Keratinocyte (primary cell): Measurements from ENCODE around the gene SUGCT. TPM values are rescaled to one million over a fixed set of nuclear protein-coding genes. Genes with fewer than 3 reads are reported as not detected.

Source experiments
- DNase-seq: peaks from one replicate; pipeline ENCODE4 v3.0.0-alpha.2; 2011; ENCODE audit warnings: low read depth, missing footprints, low spot score
- FAIRE-seq: peaks from 2 replicates; lab custom pipeline; 2011; peaks lifted over from hg19 to GRCh38; lab: Jason Lieb, UNC
- H2AFZ ChIP-seq: 2 replicates; pipeline ENCODE4 v1.6.0; 2012; ENCODE audit warnings: low read length, control low read depth, inconsistent platforms; ENCODE audit not compliant: control insufficient read depth
- H3K27ac ChIP-seq: 2 replicates; pipeline ENCODE4 v1.5.1; 2011; ENCODE audit warnings: low read length; ENCODE audit not compliant: control insufficient read depth, insufficient read depth
- H3K27me3 ChIP-seq: 3 replicates; pipeline ENCODE4 v1.6.0; 2011; ENCODE audit warnings: low read length; ENCODE audit not compliant: control insufficient read depth, insufficient read depth; ENCODE audit errors: extremely low read depth
- H3K36me3 ChIP-seq, 2 experiments: 2 replicates in 1 of 2; 3 replicates in 1 of 2; pipeline ENCODE4 v1.5.1; 2011; ENCODE audit warnings: low read length in 2 of 2, mild to moderate bottlenecking in 1 of 2; ENCODE audit not compliant: control insufficient read depth in 2 of 2, insufficient read depth in 2 of 2; ENCODE audit errors: extremely low read depth in 1 of 2
- H3K4me1 ChIP-seq: 3 replicates; pipeline ENCODE4 v1.5.1; 2011; ENCODE audit warnings: low read length; ENCODE audit not compliant: control insufficient read depth, insufficient read depth; ENCODE audit errors: extremely low read depth
- H3K4me2 ChIP-seq: 3 replicates; pipeline ENCODE4 v1.6.0; 2011; ENCODE audit warnings: low read depth, low read length; ENCODE audit not compliant: control insufficient read depth, insufficient read depth; ENCODE audit errors: extremely low read depth
- H3K4me3 ChIP-seq, 3 experiments: fragments of 200-600 bp in 1 of 3; sonication (generic) in 1 of 3; 2 replicates in 2 of 3; 3 replicates in 1 of 3; pipeline ENCODE4 v1.5.1; 2011 to 2016; ENCODE audit warnings: low read length in 3 of 3, mild to moderate bottlenecking in 3 of 3, control low read depth in 2 of 3, inconsistent platforms in 1 of 3, low read depth in 1 of 3, mixed read lengths in 1 of 3, mixed run types in 1 of 3, moderate library complexity in 1 of 3; ENCODE audit not compliant: control insufficient read depth in 2 of 3, insufficient read depth in 2 of 3; ENCODE audit errors: extremely low read depth in 1 of 3
- H3K79me2 ChIP-seq: 2 replicates; pipeline ENCODE4 v1.6.0; 2012; ENCODE audit warnings: low read length; ENCODE audit not compliant: control insufficient read depth, insufficient read depth
- H3K9ac ChIP-seq: 3 replicates; pipeline ENCODE4 v1.6.0; 2011; ENCODE audit warnings: low read length; ENCODE audit not compliant: control insufficient read depth, insufficient read depth; ENCODE audit errors: extremely low read depth
- H3K9me1 ChIP-seq: 3 replicates; pipeline ENCODE4 v1.6.0; 2011; ENCODE audit warnings: low read length; ENCODE audit not compliant: control insufficient read depth, insufficient read depth; ENCODE audit errors: extremely low read depth
- H3K9me3 ChIP-seq: 2 replicates; pipeline ENCODE4 v1.5.1; 2012; ENCODE audit warnings: low read depth, low read length; ENCODE audit not compliant: control insufficient read depth
- H4K20me1 ChIP-seq: 3 replicates; pipeline ENCODE4 v1.6.0; 2011; ENCODE audit warnings: low read length; ENCODE audit not compliant: control insufficient read depth, insufficient read depth; ENCODE audit errors: extremely low read depth
- EZH2 ChIP-seq: IDR thresholded peaks from one replicate; pipeline ENCODE4 v1.6.1; 2012; ENCODE audit warnings: inconsistent platforms, mild to moderate bottlenecking, low read length, moderate library complexity
- dilution Hi-C: fragments of 300-500 bp; cut with MboI; formaldehyde crosslinking; loops from one replicate; pipeline ENCODE4 v1.7.0; 2020; ENCODE audit warnings: low sequenced_read_pairs; ENCODE audit not compliant: extremely low pct_ligation_motif_present
- polyA plus RNA-seq, 5 experiments: library from polyadenylated mRNA; depleted of rRNA in 3 of 5; stranded (reverse) in 3 of 5; stranded (forward) in 1 of 5; unstranded in 1 of 5; fragments of >200 nt; gene quantifications; 1 replicate in 1 of 5; 2 replicates in 3 of 5; 3 replicates in 1 of 5; pipeline versions ENCODE4 v1.2.1 to v1.2.3, GENCODE V29; 2011 to 2012; ENCODE audit warnings: missing spikeins in 2 of 5, low read depth in 1 of 5, low replicate concordance in 1 of 5
- TF ChIP-seq, protein P1 (sequence below), 3 experiments: IDR thresholded peaks in 1 of 3; conservative IDR thresholded peaks in 1 of 3; optimal IDR thresholded peaks in 1 of 3; 2 replicates in 2 of 3; 3 replicates in 1 of 3; pipeline versions ENCODE3 to v1.5.1; 2011; ENCODE audit warnings: low read length in 3 of 3, mild to moderate bottlenecking in 3 of 3, moderate library complexity in 2 of 3, control low read depth in 1 of 3, inconsistent platforms in 1 of 3; ENCODE audit not compliant: insufficient read depth in 2 of 3; ENCODE audit errors: extremely low read depth in 1 of 3

The SUGCT gene
- polyA plus RNA-seq, 1 donor (not counting 4 experiments of a cell fraction or from before 2014, with no cell fraction given): 134 TPM

DNA sequence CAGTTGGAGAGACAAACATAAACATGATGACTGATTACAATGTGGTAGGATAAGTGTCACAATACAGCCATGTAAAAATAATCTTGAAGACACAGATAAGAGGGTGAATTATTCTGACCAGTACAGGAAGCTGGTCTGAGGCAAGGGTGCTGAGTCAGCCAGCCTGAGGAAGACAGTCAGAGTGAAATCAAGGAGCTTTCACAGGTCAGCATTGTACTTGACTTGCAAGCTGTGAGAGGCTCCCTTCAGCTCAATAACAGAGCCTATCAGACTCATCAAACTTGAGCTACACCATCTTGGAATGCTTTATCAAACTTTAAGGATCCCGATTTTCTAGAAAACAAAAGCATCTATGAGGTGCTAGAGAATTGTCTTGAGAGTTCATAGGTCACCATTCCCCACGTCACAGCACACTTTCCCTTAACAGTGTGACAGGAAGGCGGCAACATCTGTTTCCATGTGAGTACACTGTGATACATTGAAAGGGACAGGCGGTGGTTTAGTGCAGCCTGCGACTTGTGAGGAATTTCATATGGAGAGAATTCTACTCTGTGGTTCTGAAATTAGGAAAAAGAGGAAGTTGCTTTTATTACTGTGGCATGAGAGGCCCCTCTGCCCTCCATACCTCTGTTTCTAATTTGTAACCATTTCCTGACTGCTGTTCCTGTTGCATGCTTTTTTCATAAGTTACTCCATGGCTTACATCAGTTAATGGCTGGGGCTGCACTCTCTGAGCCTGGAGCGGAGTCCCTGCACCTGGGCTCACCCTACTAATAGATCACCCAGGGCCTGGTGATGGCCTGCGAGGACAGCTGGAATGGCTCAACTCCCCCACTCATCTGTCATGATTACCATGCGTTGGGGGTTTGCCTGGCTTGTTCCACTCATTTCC lies 417.1 kb downstream of the SUGCT start:
- Histone ChIP-seq H3K4me3 (no peak overlapping the region), H3K36me3 (no peaks in the 10 kb centered on the region), H3K27ac (no peak overlapping the region), H3K9me3 (no peaks in the 10 kb centered on the region), H3K4me1 (peaks cover 4% of the 10 kb centered on the region), H2AFZ (no peak overlapping the region), H3K27me3 (no peaks in the 10 kb centered on the region), H3K9me1 (no peaks in the 10 kb centered on the region), H3K4me2 (no peak overlapping the region), H3K79me2 (no peaks in the 10 kb centered on the region), H3K9ac (no peak overlapping the region), H4K20me1 (no peaks in the 10 kb centered on the region)
- FAIRE-seq (peak; percentile 79), DNase-seq (no peak)
- TF ChIP-seq EZH2: no peak
- TF ChIP-seq, protein P1, sequence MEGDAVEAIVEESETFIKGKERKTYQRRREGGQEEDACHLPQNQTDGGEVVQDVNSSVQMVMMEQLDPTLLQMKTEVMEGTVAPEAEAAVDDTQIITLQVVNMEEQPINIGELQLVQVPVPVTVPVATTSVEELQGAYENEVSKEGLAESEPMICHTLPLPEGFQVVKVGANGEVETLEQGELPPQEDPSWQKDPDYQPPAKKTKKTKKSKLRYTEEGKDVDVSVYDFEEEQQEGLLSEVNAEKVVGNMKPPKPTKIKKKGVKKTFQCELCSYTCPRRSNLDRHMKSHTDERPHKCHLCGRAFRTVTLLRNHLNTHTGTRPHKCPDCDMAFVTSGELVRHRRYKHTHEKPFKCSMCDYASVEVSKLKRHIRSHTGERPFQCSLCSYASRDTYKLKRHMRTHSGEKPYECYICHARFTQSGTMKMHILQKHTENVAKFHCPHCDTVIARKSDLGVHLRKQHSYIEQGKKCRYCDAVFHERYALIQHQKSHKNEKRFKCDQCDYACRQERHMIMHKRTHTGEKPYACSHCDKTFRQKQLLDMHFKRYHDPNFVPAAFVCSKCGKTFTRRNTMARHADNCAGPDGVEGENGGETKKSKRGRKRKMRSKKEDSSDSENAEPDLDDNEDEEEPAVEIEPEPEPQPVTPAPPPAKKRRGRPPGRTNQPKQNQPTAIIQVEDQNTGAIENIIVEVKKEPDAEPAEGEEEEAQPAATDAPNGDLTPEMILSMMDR (optimal IDR thresholded peaks at IDR 0.05 in 1 of 3, IDR thresholded peaks at IDR 0.05 in 1 of 3, conservative IDR thresholded peaks at IDR 0.05 in 1 of 3; ENCODE audit: extremely low read depth in 1 of 3, insufficient read depth in 2 of 3, low read length in 3 of 3): no peak
- dilution Hi-C loops: no loop called here

DNA sequence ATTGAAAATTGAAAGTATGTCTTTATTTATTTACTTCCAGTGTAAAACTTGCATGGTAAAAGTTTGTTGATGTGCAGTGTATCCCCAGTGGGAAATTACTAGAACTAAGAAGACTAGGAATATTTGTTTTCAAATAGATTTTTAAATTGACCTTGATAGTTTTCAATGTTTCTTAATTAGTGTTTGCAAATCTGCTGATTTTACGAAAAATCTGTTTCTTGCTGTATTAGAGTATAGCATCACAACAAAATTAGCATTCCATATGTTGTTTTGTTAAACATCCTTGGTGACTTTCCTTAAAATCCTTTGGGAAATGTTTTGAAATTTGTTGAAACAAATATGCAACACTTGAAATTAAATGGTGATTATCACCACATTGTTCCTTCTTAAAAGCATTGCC lies 425.9 kb downstream of the SUGCT start:
- no peak for TF ChIP-seq EZH2
- TF ChIP-seq, protein P1 (optimal IDR thresholded peaks at IDR 0.05 in 1 of 3, IDR thresholded peaks at IDR 0.05 in 1 of 3, conservative IDR thresholded peaks at IDR 0.05 in 1 of 3; ENCODE audit: extremely low read depth in 1 of 3, insufficient read depth in 2 of 3, low read length in 3 of 3): no peak
- Histone ChIP-seq H3K9ac (no peak overlapping the region), H3K79me2 (no peaks in the 10 kb centered on the region), H2AFZ (no peak overlapping the region), H4K20me1 (no peaks in the 10 kb centered on the region), H3K9me3 (no peaks in the 10 kb centered on the region), H3K27me3 (no peaks in the 10 kb centered on the region), H3K27ac (no peak overlapping the region), H3K4me2 (no peak overlapping the region), H3K4me3 (no peak overlapping the region), H3K4me1 (no peaks in the 10 kb centered on the region), H3K36me3 (no peaks in the 10 kb centered on the region), H3K9me1 (no peaks in the 10 kb centered on the region)
- dilution Hi-C loops: no loop called here
- DNase-seq (no peak), FAIRE-seq (no peak)
